Calu3 (cell line): Measurements from ENCODE around the gene KCTD21. TPM values are rescaled to one million over a fixed set of nuclear protein-coding genes. Genes with fewer than 3 reads are reported as not detected.

Experiments
- BruUV-seq: library from RNA; stranded (reverse); fragments of 400-500 nt; replicated peaks from 2 replicates; lab custom pipeline; 2021; lab: Mats Ljungman, UMichigan
- CTCF ChIA-PET: fragments of 300-600 bp; sonication (Branson Sonifier 250); formaldehyde crosslinking; loops from one replicate; lab custom pipeline; 2022; ENCODE audit warnings: antibody characterized with exemption; lab: Charles Lee
- DNase-seq: peaks from one replicate; pipeline ENCODE4 v3.0.0; 2022
- H3K27ac Mint-ChIP-seq: one replicate; pipeline ENCODE4 v1.8.0; 2022; ENCODE audit warnings: mixed read lengths; ENCODE audit not compliant: unreplicated experiment
- H3K27me3 Mint-ChIP-seq: one replicate; pipeline ENCODE4 v1.8.0; 2022; ENCODE audit warnings: mixed read lengths; ENCODE audit not compliant: unreplicated experiment
- H3K36me3 Mint-ChIP-seq: one replicate; pipeline ENCODE4 v1.8.0; 2022; ENCODE audit warnings: mild to moderate bottlenecking, moderate library complexity, mixed read lengths; ENCODE audit not compliant: insufficient read depth, unreplicated experiment
- H3K4me1 Mint-ChIP-seq: one replicate; pipeline ENCODE4 v1.8.0; 2022; ENCODE audit warnings: mild to moderate bottlenecking, low read depth, mixed read lengths; ENCODE audit not compliant: unreplicated experiment
- H3K4me3 Mint-ChIP-seq: one replicate; pipeline ENCODE4 v1.8.0; 2022; ENCODE audit warnings: mild to moderate bottlenecking, low read depth, moderate library complexity, mixed read lengths; ENCODE audit not compliant: unreplicated experiment
- H3K9me3 Mint-ChIP-seq: one replicate; pipeline ENCODE4 v1.8.0; 2022; ENCODE audit warnings: low read depth, mixed read lengths; ENCODE audit not compliant: unreplicated experiment
- CTCF ChIP-seq: fragments of 200-600 bp; IDR thresholded peaks from one replicate; pipeline ENCODE4 v1.8.0; 2022; ENCODE audit warnings: antibody characterized with exemption; ENCODE audit not compliant: unreplicated experiment
- intact Hi-C: fragments of 100-400 bp; cut with micrococcal nuclease; formaldehyde crosslinking; loops from one replicate; pipeline ENCODE4 v1.10.0; 2022; ENCODE audit not compliant: unreplicated experiment
- total RNA-seq: library from RNA; stranded (reverse); gene quantifications from 2 replicates; pipeline ENCODE4 v1.2.3, GENCODE V29; 2022

The KCTD21 gene
- total RNA-seq, 1 experiment from 2014 or later: 8.5 TPM

GRCh38 chr11:78138694-78139421, 49.6 kb downstream of the KCTD21 start:
- peak; percentile 27 for DNase-seq
- H3K9me3 Mint-ChIP-seq: no peaks in the 10 kb centered on the region
- H3K4me1 Mint-ChIP-seq: peaks cover 21% of the 10 kb centered on the region
- no peaks in the 10 kb centered on the region for H3K27me3 Mint-ChIP-seq
- TF ChIP-seq CTCF: no peak
- intact Hi-C loops: no loop called here
- peak overlapping the region; percentile 62 for H3K27ac Mint-ChIP-seq
- peaks cover 37% of the 10 kb centered on the region for H3K36me3 Mint-ChIP-seq
- TSS peak; percentile 61 for BruUV-seq
- peak overlapping the region; percentile 83 for H3K4me3 Mint-ChIP-seq
- CTCF ChIA-PET: interaction anchor here (0.8 kb wide), 1 partner anchor 60 kb away, joined by 4 read pairs; no protein-coding TSS in a partner anchor

GRCh38 chr11:78138291-78138690, 50.1 kb downstream of the KCTD21 start:
- H3K27ac Mint-ChIP-seq: peak overlapping the region; percentile 62
- no peaks in the 10 kb centered on the region for H3K9me3 Mint-ChIP-seq
- BruUV-seq: no TSS peak
- intact Hi-C loops: no loop called here
- CTCF ChIA-PET: no interaction called here
- peaks cover 37% of the 10 kb centered on the region for H3K36me3 Mint-ChIP-seq
- DNase-seq: no peak
- H3K4me1 Mint-ChIP-seq: peaks cover 21% of the 10 kb centered on the region
- TF ChIP-seq CTCF: no peak
- H3K27me3 Mint-ChIP-seq: no peaks in the 10 kb centered on the region
- H3K4me3 Mint-ChIP-seq: peak overlapping the region; percentile 83

GRCh38 chr11:78132475-78132874, 56.0 kb downstream of the KCTD21 start:
- peak overlapping the region; percentile 37 for H3K27ac Mint-ChIP-seq
- H3K4me3 Mint-ChIP-seq: no peak overlapping the region
- H3K36me3 Mint-ChIP-seq: peaks cover 20% of the 10 kb centered on the region
- CTCF ChIA-PET: no interaction called here
- DNase-seq: no peak
- BruUV-seq: no TSS peak
- H3K9me3 Mint-ChIP-seq: no peaks in the 10 kb centered on the region
- no peak for TF ChIP-seq CTCF
- peaks cover 16% of the 10 kb centered on the region for H3K4me1 Mint-ChIP-seq
- no peaks in the 10 kb centered on the region for H3K27me3 Mint-ChIP-seq
- intact Hi-C loops: no loop called here

- Mint-ChIP-seq H3K36me3 (peaks cover 20% of the 10 kb centered on the region), H3K27ac (peak overlapping the region; percentile 37), H3K27me3 (no peaks in the 10 kb centered on the region), H3K4me1 (peaks cover 16% of the 10 kb centered on the region), H3K4me3 (no peak overlapping the region), H3K9me3 (no peaks in the 10 kb centered on the region)
- CTCF ChIA-PET: no interaction called here
- BruUV-seq: no TSS peak
- no peak for DNase-seq
- intact Hi-C loops: no loop called here
- no peak for TF ChIP-seq CTCF
Observed at GRCh38 chr11:78131956-78132355, 56.5 kb downstream of the KCTD21 start.
